Transverse colon (tissue), 4 donors: ENCODE data around the gene PYM1. TPM values are rescaled to one million over a fixed set of nuclear protein-coding genes. Genes with fewer than 3 reads are reported as not detected.

Experiments used
- DNase-seq: peaks from one replicate; pipeline ENCODE4 v3.0.0-alpha.2; 2019
- H3K27ac ChIP-seq, 4 donors: fragments of 200-600 bp; sonication (generic); 2 replicates each; pipeline ENCODE4 v1.5.1; 2016 to 2018; ENCODE audit warnings: inconsistent platforms in 4 of 4
- H3K27me3 ChIP-seq: fragments of 200-600 bp; sonication (generic); 2 replicates; pipeline ENCODE4 v1.5.1; 2017; ENCODE audit warnings: inconsistent platforms
- H3K36me3 ChIP-seq, 4 donors: fragments of 200-600 bp; sonication (generic); 2 replicates each; pipeline ENCODE4 v1.5.1; 2017 to 2019; ENCODE audit warnings: inconsistent platforms in 4 of 4
- H3K4me1 ChIP-seq, 4 donors: fragments of 200-600 bp; sonication (generic); 2 replicates each; pipeline ENCODE4 v1.5.1; 2017 to 2020; ENCODE audit warnings: inconsistent platforms in 4 of 4
- H3K4me3 ChIP-seq, 4 donors: fragments of 200-600 bp; sonication (generic); 1 replicate in 1 of 4; 2 replicates in 3 of 4; pipeline versions ENCODE4 v1.5.1 to v1.6.1; 2017 to 2019; ENCODE audit warnings: inconsistent platforms in 4 of 4
- H3K9me3 ChIP-seq, 2 donors: fragments of 200-600 bp; sonication (generic); 2 replicates each; pipeline ENCODE4 v1.5.1; 2017 to 2019; ENCODE audit warnings: inconsistent platforms in 2 of 2
- EP300 ChIP-seq: sonication (generic); formaldehyde crosslinking; IDR thresholded peaks from one replicate; pipeline ENCODE4 v1.6.1; 2017; ENCODE audit warnings: antibody characterized with exemption, low read depth
- POLR2A ChIP-seq: fragments of 450-650 bp; IDR thresholded peaks from one replicate; pipeline ENCODE4 v1.6.1; 2016; ENCODE audit warnings: antibody characterized with exemption, mild to moderate bottlenecking, moderate library complexity
- POLR2AphosphoS5 ChIP-seq, 3 donors: sonication (generic); formaldehyde crosslinking; IDR thresholded peaks; one replicate each; pipeline ENCODE4 v1.6.1; 2016; ENCODE audit warnings: antibody characterized with exemption in 3 of 3
- WGBS, 2 donors: methylation state at CpG; one replicate each; pipeline ENCODE4 v1.1.5; 2018; ENCODE audit warnings: low coverage in 1 of 2; 5-methylcytosine and 5-hydroxymethylcytosine counted together
- in situ Hi-C, 4 donors: fragments of 200-750 bp; cut with MboI; loops; one replicate each; pipeline versions ENCODE4 v1.15.0 to v1.15.1; 2017; ENCODE audit warnings: low sequenced_read_pairs in 3 of 4, low pct_ligation_motif_present in 1 of 4, low pct_unique_long_range_greater_than_20kb in 1 of 4
- intact Hi-C: fragments of 100-400 bp; cut with DNase I; formaldehyde crosslinking; loops from one replicate; pipeline ENCODE4 v1.15.1; 2023; ENCODE audit warnings: low total_unique reads
- total RNA-seq, 4 donors: library from RNA; depleted of rRNA; stranded (reverse); fragments of >200 nt; gene quantifications; one replicate each; pipeline ENCODE4 v1.1.0, GENCODE V29; 2016
- TF ChIP-seq, protein P1 (sequence below), 5 experiments: fragments of 200-600 bp in 3 of 5; fragments of 450-650 bp in 2 of 5; sonication (generic) in 3 of 5; IDR thresholded peaks; 1 replicate in 2 of 5; 2 replicates in 3 of 5; pipeline ENCODE4 v1.5.1; 2016 to 2017; ENCODE audit warnings: antibody characterized with exemption in 5 of 5, inconsistent platforms in 3 of 5, mild to moderate bottlenecking in 2 of 5, moderate library complexity in 1 of 5

PYM1 gene
- total RNA-seq, 4 donors from 2014 or later = 35.2 to 56.4 (median 47.8) TPM

DNA sequence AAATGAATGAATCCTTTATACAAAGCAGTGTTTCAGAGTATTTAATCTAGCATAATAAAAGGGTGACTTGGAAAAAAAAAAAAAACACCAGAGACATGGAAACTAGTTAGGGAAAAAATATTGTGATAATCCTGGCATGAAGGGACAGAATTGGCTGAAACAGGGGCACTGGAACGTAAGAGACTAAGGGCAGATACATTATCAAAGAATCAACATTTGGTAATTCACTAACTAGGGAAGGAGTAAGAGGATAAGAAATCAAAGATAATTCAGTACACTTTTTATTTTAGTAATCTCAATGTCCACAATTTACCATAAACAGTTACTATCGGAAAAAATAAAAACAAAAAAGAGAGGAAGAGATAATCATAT lies 18.2 kb downstream of the PYM1 start:
- DNase-seq = no peak
- H3K9me3 ChIP-seq = no peaks in the 10 kb centered on the region
- H3K4me3 ChIP-seq = no peak overlapping the region
- no peak for TF ChIP-seq POLR2A
- no peak overlapping the region for H3K27ac ChIP-seq
- intact Hi-C loops = no loop called here
- 60 to 61% methylated on average over 2 of the region's 2 CpGs for WGBS, 2 donors
- H3K36me3 ChIP-seq = peaks cover 0 to 17% (median 5%) of the 10 kb centered on the region in 4 donors
- peaks cover 0 to 10% (median 3%) of the 10 kb centered on the region in 4 donors for H3K4me1 ChIP-seq
- H3K27me3 ChIP-seq = no peaks in the 10 kb centered on the region
- in situ Hi-C loops = no loop called here

DNA sequence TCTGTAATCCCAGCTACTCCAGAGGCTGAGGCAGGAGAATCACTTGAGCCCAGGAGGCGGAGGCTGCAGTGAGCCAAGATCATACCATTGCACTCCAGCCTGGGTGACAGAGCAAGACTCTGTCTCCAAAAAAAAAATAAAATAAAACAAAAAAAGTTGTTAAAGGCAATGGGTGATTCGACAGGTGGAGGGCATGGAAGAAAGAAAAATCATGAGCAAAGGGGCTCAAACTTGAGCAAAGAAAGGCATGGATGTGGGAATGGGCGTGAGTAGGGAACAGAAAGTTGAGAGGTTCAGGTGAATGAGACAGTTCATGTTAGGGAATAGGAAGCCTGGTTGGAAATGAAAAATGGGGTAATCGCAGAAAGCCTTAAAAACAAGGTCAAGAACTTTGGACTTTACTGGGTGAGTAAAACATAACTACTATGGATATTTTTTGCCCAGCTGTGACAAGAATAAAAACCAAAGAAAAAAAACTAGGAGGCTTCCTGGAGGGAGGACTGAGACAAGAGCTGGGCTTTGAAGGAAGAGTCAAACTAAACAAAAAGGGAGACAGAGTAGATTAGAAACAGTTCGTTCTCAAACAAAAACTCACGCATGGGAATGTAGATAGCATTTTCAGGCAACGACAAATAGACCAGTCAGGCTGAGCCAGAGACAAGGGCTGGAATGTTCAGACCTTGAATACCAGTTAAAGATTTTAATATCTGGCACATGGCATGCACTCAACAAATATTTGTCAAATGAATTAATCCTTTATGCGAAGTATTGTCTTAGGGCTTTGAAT lies 18.8 kb downstream of the PYM1 start:
- no peak for TF ChIP-seq EP300
- TF ChIP-seq POLR2AphosphoS5 (IDR thresholded peaks at IDR 0.05) = no peak
- no peak for TF ChIP-seq POLR2A
- Histone ChIP-seq H3K4me1 (peaks cover 0 to 10% (median 3%) of the 10 kb centered on the region in 4 donors), H3K4me3 (no peak overlapping the region), H3K36me3 (peaks cover 0 to 11% (median 5%) of the 10 kb centered on the region in 4 donors), H3K27ac (peak overlapping the region in 1 of 4 donors; percentile 21), H3K9me3 (no peaks in the 10 kb centered on the region), H3K27me3 (no peaks in the 10 kb centered on the region)
- in situ Hi-C loops = no loop called here
- intact Hi-C loops = no loop called here
- no peak for DNase-seq
- 63 to 68% methylated on average over 7 to 8 of the region's 8 CpGs for whole genome bisulfite sequencing, 2 donors

DNA sequence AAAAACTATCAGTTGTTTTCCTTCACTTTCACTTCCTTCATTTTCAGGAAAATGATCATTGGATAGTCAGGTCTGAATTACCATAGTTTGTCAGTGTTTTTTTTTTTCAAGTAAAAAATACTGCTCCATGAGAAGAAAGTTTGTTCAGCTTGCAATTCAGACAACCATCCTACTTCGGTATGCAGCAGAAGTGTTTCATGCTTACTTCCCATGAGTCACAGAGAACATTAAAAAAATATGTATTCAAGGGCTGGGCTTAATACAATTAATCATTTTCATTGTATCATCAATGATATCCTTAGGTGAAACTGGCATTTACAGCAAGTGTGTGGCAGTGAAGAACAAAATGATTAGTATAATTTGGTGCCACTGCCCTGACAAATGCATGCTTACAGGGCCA lies 21.6 kb downstream of the PYM1 start:
- Histone ChIP-seq H3K9me3 (no peaks in the 10 kb centered on the region), H3K27ac (no peak overlapping the region), H3K27me3 (no peaks in the 10 kb centered on the region), H3K4me1 (peaks cover 0 to 10% (median 3%) of the 10 kb centered on the region in 4 donors), H3K36me3 (peaks cover 0 to 14% (median 8%) of the 10 kb centered on the region in 4 donors), H3K4me3 (no peak overlapping the region)
- TF ChIP-seq, protein P1, sequence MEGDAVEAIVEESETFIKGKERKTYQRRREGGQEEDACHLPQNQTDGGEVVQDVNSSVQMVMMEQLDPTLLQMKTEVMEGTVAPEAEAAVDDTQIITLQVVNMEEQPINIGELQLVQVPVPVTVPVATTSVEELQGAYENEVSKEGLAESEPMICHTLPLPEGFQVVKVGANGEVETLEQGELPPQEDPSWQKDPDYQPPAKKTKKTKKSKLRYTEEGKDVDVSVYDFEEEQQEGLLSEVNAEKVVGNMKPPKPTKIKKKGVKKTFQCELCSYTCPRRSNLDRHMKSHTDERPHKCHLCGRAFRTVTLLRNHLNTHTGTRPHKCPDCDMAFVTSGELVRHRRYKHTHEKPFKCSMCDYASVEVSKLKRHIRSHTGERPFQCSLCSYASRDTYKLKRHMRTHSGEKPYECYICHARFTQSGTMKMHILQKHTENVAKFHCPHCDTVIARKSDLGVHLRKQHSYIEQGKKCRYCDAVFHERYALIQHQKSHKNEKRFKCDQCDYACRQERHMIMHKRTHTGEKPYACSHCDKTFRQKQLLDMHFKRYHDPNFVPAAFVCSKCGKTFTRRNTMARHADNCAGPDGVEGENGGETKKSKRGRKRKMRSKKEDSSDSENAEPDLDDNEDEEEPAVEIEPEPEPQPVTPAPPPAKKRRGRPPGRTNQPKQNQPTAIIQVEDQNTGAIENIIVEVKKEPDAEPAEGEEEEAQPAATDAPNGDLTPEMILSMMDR (IDR thresholded peaks at IDR 0.05) = no peak
- no peak for TF ChIP-seq POLR2AphosphoS5 (IDR thresholded peaks at IDR 0.05)
- TF ChIP-seq POLR2A = no peak
- TF ChIP-seq EP300 = no peak
- intact Hi-C loops (no loop called here), in situ Hi-C loops (no loop called here)
- DNase-seq = no peak
- WGBS, 2 donors = 93 to 100% methylated on average over 1 of the region's 1 CpG

DNA sequence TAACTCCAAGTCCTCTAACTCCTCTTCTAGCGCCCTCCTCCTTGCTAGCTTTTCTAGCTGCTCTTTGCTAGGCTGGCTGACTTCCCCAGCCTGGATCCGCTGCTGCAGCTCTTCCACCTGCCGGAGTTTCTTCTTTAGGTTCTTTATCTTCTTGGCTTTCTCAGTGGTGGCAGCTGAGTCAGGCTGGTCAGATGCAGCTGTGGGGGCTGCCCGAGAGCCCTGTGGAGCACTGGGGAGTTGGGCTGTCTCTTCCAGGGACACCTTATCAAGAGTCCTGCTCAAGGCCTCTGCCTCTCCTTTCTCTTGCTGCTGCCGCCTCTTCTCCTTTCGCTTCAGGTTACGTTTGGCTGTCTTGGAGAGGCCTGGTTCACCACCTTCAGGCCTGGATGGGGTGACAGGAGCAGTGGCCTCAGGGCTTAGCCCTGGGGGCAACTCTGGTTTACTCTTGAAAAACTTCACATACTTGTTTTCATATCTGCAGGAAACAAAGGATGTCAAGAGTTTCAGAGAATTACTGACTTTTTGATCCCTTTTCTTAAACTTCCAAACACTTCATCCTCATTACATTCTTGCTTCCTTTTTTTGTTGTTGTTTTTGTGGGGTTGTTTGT lies 25.7 kb downstream of the PYM1 start:
- Histone ChIP-seq H3K4me1 (no peaks in the 10 kb centered on the region), H3K9me3 (no peaks in the 10 kb centered on the region), H3K36me3 (peaks cover 0 to 14% (median 8%) of the 10 kb centered on the region in 4 donors), H3K27me3 (no peaks in the 10 kb centered on the region), H3K27ac (no peak overlapping the region), H3K4me3 (no peak overlapping the region)
- 96 to 97% methylated on average over 5 to 7 of the region's 7 CpGs for WGBS, 2 donors
- in situ Hi-C loops (no loop called here), intact Hi-C loops (no loop called here)
- TF ChIP-seq EP300 (no peak), POLR2AphosphoS5 (IDR thresholded peaks at IDR 0.05) (no peak), POLR2A (no peak)
- TF ChIP-seq, protein P1 (IDR thresholded peaks at IDR 0.05) = no peak
- DNase-seq = no peak

DNA sequence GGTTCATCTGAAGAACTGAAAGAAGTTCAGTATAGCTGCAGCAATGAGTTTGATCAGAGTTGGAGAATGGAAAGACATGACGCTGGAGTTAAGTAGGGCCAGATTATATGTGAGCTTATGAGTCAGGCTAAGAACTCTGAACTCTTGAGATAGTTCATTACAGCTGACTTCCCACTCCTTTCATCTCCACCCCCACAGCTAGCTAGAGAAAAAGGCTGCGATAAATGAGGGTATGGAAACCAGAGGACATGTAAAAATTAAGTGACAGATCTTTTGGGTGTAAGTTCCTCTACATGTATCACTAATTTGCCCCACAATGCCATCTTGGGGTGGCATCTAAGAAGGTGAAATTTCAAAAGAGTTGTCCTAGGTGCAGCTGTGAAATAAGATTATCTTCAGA lies 28.6 kb downstream of the PYM1 start:
- H3K4me1 ChIP-seq = no peaks in the 10 kb centered on the region
- 81 to 83% methylated on average over 2 of the region's 2 CpGs for whole genome bisulfite sequencing, 2 donors
- in situ Hi-C loops = no loop called here
- H3K36me3 ChIP-seq = peaks cover 0 to 14% (median 8%) of the 10 kb centered on the region in 4 donors
- intact Hi-C loops = no loop called here
- no peak overlapping the region for H3K4me3 ChIP-seq
- TF ChIP-seq EP300 (no peak), POLR2A (no peak)
- no peak overlapping the region for H3K27ac ChIP-seq
- H3K9me3 ChIP-seq = no peaks in the 10 kb centered on the region
- no peaks in the 10 kb centered on the region for H3K27me3 ChIP-seq
- DNase-seq = no peak
